Loucy (cell line): Measurements from ENCODE around the gene RANBP2.
"Not testable (repeated sequence)": the region's sequence is repeated elsewhere in the genome, so short reads cannot be mapped to it uniquely, and the experiment has no call there.

ENCODE experiments used
- H2AFZ ChIP-seq: fragments of 200-600 bp; sonication (generic); 2 replicates; pipeline ENCODE4 v1.6.0; 2016; ENCODE audit warnings: antibody characterized with exemption, mild to moderate bottlenecking, low read length, moderate library complexity
- H3F3A ChIP-seq: fragments of 200-600 bp; 2 replicates; pipeline ENCODE4 v1.6.0; 2016; ENCODE audit warnings: antibody characterized with exemption, low read depth, mild to moderate bottlenecking
- H3K27me3 ChIP-seq: fragments of 200-600 bp; sonication (generic); 2 replicates; pipeline ENCODE4 v1.6.1; 2014; ENCODE audit warnings: low read length, mild to moderate bottlenecking; ENCODE audit not compliant: insufficient read depth, poor library complexity, severe bottlenecking
- H3K36me3 ChIP-seq: fragments of 200-600 bp; sonication (generic); 2 replicates; pipeline ENCODE4 v1.6.1; 2016; ENCODE audit warnings: low read length; ENCODE audit not compliant: insufficient read depth
- H3K4me1 ChIP-seq: fragments of 200-600 bp; sonication (generic); 2 replicates; pipeline ENCODE4 v1.5.1; 2014; ENCODE audit warnings: low read length, mild to moderate bottlenecking; ENCODE audit not compliant: insufficient read depth, poor library complexity, severe bottlenecking
- H3K4me2 ChIP-seq: fragments of 200-600 bp; sonication (generic); 2 replicates; pipeline ENCODE4 v1.6.0; 2014; ENCODE audit warnings: antibody characterized with exemption, low read length, low read depth, mild to moderate bottlenecking; ENCODE audit not compliant: poor library complexity, severe bottlenecking
- H3K4me3 ChIP-seq: fragments of 200-600 bp; sonication (generic); 2 replicates; pipeline ENCODE4 v1.5.1; 2014; ENCODE audit warnings: low read length, mild to moderate bottlenecking, mixed read lengths; ENCODE audit not compliant: poor library complexity, severe bottlenecking
- H3K79me2 ChIP-seq: fragments of 200-600 bp; sonication (generic); 2 replicates; pipeline ENCODE4 v1.6.1; 2014; ENCODE audit warnings: low read length; ENCODE audit not compliant: insufficient read depth
- H3K9ac ChIP-seq: fragments of 200-600 bp; sonication (generic); 2 replicates; pipeline ENCODE4 v1.6.0; 2014; ENCODE audit warnings: mild to moderate bottlenecking, low read depth, low read length, moderate library complexity; ENCODE audit not compliant: poor library complexity, severe bottlenecking
- H3K9me2 ChIP-seq: fragments of 200-600 bp; sonication (generic); replicated peaks from 2 replicates; pipeline ENCODE4 v1.6.1; 2016; ENCODE audit warnings: low read depth, low read length, mixed read lengths
- H3K9me3 ChIP-seq: fragments of 200-600 bp; sonication (generic); 2 replicates; pipeline ENCODE4 v1.6.1; 2014; ENCODE audit warnings: mild to moderate bottlenecking, antibody characterized with exemption, low read length, low read depth; ENCODE audit not compliant: insufficient read depth
- H4K20me1 ChIP-seq: fragments of 200-600 bp; sonication (generic); 2 replicates; pipeline ENCODE4 v1.6.0; 2014; ENCODE audit warnings: antibody characterized with exemption, low read length, mild to moderate bottlenecking; ENCODE audit not compliant: insufficient read depth, poor library complexity, severe bottlenecking
- CTCF ChIP-seq: fragments of 200-600 bp; sonication (generic); conservative IDR thresholded peaks from 2 replicates; pipeline ENCODE4 v1.5.1; 2014; ENCODE audit warnings: mild to moderate bottlenecking, antibody characterized with exemption, low read length
- EZH2phosphoT487 ChIP-seq: fragments of 200-600 bp; IDR thresholded peaks from 2 replicates; pipeline ENCODE4 v1.6.1; 2018; ENCODE audit warnings: antibody characterized with exemption, mild to moderate bottlenecking, moderate library complexity, borderline replicate concordance

Gene RANBP2

GRCh38 chr2:108767859-108768258 lies 48.6 kb downstream of the RANBP2 start:
- H2AFZ ChIP-seq, H4K20me1 ChIP-seq, H3K79me2 ChIP-seq, H3K27me3 ChIP-seq, H3K4me3 ChIP-seq, H3K9me2 ChIP-seq, H3F3A ChIP-seq, H3K9ac ChIP-seq, H3K9me3 ChIP-seq, H3K4me1 ChIP-seq: not testable (repeated sequence)
- peaks cover 51% of the 10 kb centered on the region for H3K36me3 ChIP-seq
- H3K4me2 ChIP-seq: peak overlapping the region; percentile 40

- Histone ChIP-seq H3F3A (no peaks in the 10 kb centered on the region; the same call in 1 of the 2 replicates), H3K4me3 (no peak overlapping the region), H3K9me2 (no peaks in the 10 kb centered on the region), H3K4me1 (peaks cover 4% of the 10 kb centered on the region), H2AFZ (no peak overlapping the region), H3K27me3 (no peaks in the 10 kb centered on the region), H3K79me2 (no peaks in the 10 kb centered on the region; the same call in 1 of the 2 replicates), H3K9me3 (no peaks in the 10 kb centered on the region), H4K20me1 (no peaks in the 10 kb centered on the region), H3K36me3 (peaks cover 81% of the 10 kb centered on the region), H3K4me2 (no peak overlapping the region), H3K9ac (no peak overlapping the region)
- no peak for TF ChIP-seq CTCF
- TF ChIP-seq EZH2phosphoT487: no peak
Observed at GRCh38 chr2:108776475-108776874, 57.2 kb downstream of the RANBP2 start.

- no peak overlapping the region for H2AFZ ChIP-seq
- H3K27me3 ChIP-seq: no peaks in the 10 kb centered on the region
- peaks cover 4% of the 10 kb centered on the region for H3K4me1 ChIP-seq
- H3K79me2 ChIP-seq: no peaks in the 10 kb centered on the region; the same call in 1 of the 2 replicates
- no peaks in the 10 kb centered on the region; the same call in 1 of the 2 replicates for H3F3A ChIP-seq
- TF ChIP-seq CTCF (no peak), EZH2phosphoT487 (no peak)
- H3K9me3 ChIP-seq: no peaks in the 10 kb centered on the region
- H3K4me2 ChIP-seq: no peak overlapping the region
- no peak overlapping the region for H3K4me3 ChIP-seq
- H3K9me2 ChIP-seq: no peaks in the 10 kb centered on the region
- no peak overlapping the region for H3K9ac ChIP-seq
- no peaks in the 10 kb centered on the region for H4K20me1 ChIP-seq
- H3K36me3 ChIP-seq: peaks cover 80% of the 10 kb centered on the region
Observed at GRCh38 chr2:108778857-108779256, 59.6 kb downstream of the RANBP2 start.

GRCh38 chr2:108786008-108786353 lies 66.7 kb downstream of the RANBP2 start:
- TF ChIP-seq EZH2phosphoT487: no peak
- no peak for TF ChIP-seq CTCF
- Histone ChIP-seq H4K20me1 (no peaks in the 10 kb centered on the region), H2AFZ (peak overlapping the region; percentile 80), H3K36me3 (peaks cover 40% of the 10 kb centered on the region), H3K9me2 (no peaks in the 10 kb centered on the region), H3K9me3 (no peaks in the 10 kb centered on the region), H3K4me2 (peak overlapping the region; percentile 93), H3K79me2 (peaks cover 37% of the 10 kb centered on the region), H3K27me3 (no peaks in the 10 kb centered on the region), H3K9ac (peak overlapping the region; percentile 77), H3K4me1 (peaks cover 14% of the 10 kb centered on the region), H3F3A (0 out of 2 replicates have a peak, but pooled peaks cover 3% of the 10 kb centered on the region), H3K4me3 (peak overlapping the region; percentile 83)
